Measurements from ENCODE around the gene CEP112. TPM values are rescaled to one million over a fixed set of nuclear protein-coding genes. Genes with fewer than 3 reads are reported as not detected.

Gene CEP112
- total RNA-seq, 1 donor from 2014 or later: 3.8 TPM

DNA sequence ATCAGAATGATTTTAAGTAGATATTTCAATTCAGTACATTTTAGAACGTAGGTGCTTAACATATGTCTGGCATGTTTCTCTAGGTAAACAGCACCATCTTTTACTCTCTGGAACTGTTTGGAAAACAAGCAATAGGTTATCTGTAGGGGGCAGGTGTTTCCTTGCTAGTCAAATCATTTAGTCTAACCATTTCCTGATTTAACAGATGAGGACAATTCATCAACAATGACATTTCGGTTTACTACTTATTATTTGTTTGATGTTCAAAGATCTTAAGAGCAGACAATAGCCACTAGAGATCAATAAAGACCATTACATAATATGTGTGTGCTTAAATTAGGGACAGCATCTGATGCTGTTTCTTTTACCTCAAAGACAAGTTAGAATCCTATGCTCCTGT is 173.1 kb downstream of the CEP112 start:
- Mint-ChIP-seq H3K9me3 (peaks cover 7% of the 10 kb centered on the region), H3K4me3 (no peak overlapping the region), H3K36me3 (ENCODE audit: low read depth) (peaks cover 4% of the 10 kb centered on the region), H3K27me3 (peaks cover 5% of the 10 kb centered on the region), H3K27ac (no peak overlapping the region), H3K4me1 (no peaks in the 10 kb centered on the region)
- ChIA-PET POLR2A (no interaction called here), CTCF (no interaction called here)
- DNase-seq (no peak), ATAC-seq (ENCODE audit: low read depth) (no peak)
- intact Hi-C loops (cut with micrococcal nuclease): no loop called here
- TF ChIP-seq, protein P1, sequence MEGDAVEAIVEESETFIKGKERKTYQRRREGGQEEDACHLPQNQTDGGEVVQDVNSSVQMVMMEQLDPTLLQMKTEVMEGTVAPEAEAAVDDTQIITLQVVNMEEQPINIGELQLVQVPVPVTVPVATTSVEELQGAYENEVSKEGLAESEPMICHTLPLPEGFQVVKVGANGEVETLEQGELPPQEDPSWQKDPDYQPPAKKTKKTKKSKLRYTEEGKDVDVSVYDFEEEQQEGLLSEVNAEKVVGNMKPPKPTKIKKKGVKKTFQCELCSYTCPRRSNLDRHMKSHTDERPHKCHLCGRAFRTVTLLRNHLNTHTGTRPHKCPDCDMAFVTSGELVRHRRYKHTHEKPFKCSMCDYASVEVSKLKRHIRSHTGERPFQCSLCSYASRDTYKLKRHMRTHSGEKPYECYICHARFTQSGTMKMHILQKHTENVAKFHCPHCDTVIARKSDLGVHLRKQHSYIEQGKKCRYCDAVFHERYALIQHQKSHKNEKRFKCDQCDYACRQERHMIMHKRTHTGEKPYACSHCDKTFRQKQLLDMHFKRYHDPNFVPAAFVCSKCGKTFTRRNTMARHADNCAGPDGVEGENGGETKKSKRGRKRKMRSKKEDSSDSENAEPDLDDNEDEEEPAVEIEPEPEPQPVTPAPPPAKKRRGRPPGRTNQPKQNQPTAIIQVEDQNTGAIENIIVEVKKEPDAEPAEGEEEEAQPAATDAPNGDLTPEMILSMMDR (IDR thresholded peaks at IDR 0.05): no peak

DNA sequence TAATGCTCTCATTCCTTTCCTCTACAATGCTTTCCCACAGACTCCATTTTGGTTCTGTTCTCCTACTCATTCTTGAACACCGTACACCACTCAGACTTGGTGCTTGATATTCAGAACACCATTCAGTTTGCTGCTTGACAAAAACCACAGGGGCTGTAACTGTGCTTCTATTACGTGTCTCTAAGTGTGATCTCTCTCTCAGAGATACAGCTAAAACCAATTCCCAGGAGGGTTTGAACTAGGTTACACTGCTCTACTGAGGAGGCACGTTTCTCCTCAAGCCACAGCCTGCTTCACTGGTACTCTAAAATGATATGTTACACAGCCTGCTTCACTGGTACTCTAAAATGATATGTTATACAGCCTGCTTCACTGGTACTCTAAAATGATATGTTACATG is 175.7 kb downstream of the CEP112 start:
- intact Hi-C loops (cut with micrococcal nuclease): no loop called here
- DNase-seq (no peak), ATAC-seq (ENCODE audit: low read depth) (no peak)
- Mint-ChIP-seq H3K4me3 (no peak overlapping the region), H3K9me3 (no peaks in the 10 kb centered on the region), H3K4me1 (no peaks in the 10 kb centered on the region), H3K36me3 (ENCODE audit: low read depth) (no peaks in the 10 kb centered on the region), H3K27ac (no peak overlapping the region), H3K27me3 (peaks cover 5% of the 10 kb centered on the region)
- TF ChIP-seq, protein P1 (IDR thresholded peaks at IDR 0.05): no peak
- ChIA-PET CTCF (no interaction called here), POLR2A (no interaction called here)

- CTCF ChIA-PET: no interaction called here
- POLR2A ChIA-PET: no interaction called here
- Mint-ChIP-seq H3K27ac (no peak overlapping the region), H3K9me3 (peaks cover 9% of the 10 kb centered on the region), H3K36me3 (ENCODE audit: low read depth) (no peaks in the 10 kb centered on the region), H3K4me3 (no peak overlapping the region), H3K27me3 (no peaks in the 10 kb centered on the region), H3K4me1 (no peaks in the 10 kb centered on the region)
- TF ChIP-seq, protein P1 (IDR thresholded peaks at IDR 0.05): no peak
- intact Hi-C loops (cut with micrococcal nuclease): no loop called here
- no peak for ATAC-seq (ENCODE audit: low read depth)
- DNase-seq: no peak
These were observed 183.3 kb downstream of the CEP112 start for GRCh38 chr17:66008680-66009079.

- ChIA-PET POLR2A (no interaction called here), CTCF (no interaction called here)
- Mint-ChIP-seq H3K27ac (no peak overlapping the region), H3K9me3 (peaks cover 9% of the 10 kb centered on the region), H3K4me3 (no peak overlapping the region), H3K4me1 (no peaks in the 10 kb centered on the region), H3K36me3 (ENCODE audit: low read depth) (no peaks in the 10 kb centered on the region), H3K27me3 (no peaks in the 10 kb centered on the region)
- DNase-seq (no peak), ATAC-seq (ENCODE audit: low read depth) (no peak)
- TF ChIP-seq, protein P1 (IDR thresholded peaks at IDR 0.05): no peak
- intact Hi-C loops (cut with micrococcal nuclease): no loop called here
These were observed 185.3 kb downstream of the CEP112 start for GRCh38 chr17:66006654-66007053.

GRCh38 chr17:66002812-66003211 is 189.1 kb downstream of the CEP112 start:
- DNase-seq (no peak), ATAC-seq (ENCODE audit: low read depth) (no peak)

More at GRCh38 chr17:66002812-66003211, 189.1 kb downstream of the CEP112 start:
- ChIA-PET POLR2A (no interaction called here), CTCF (no interaction called here)
- Mint-ChIP-seq H3K9me3 (no peaks in the 10 kb centered on the region), H3K27ac (no peak overlapping the region), H3K27me3 (no peaks in the 10 kb centered on the region), H3K4me3 (no peak overlapping the region), H3K4me1 (no peaks in the 10 kb centered on the region), H3K36me3 (ENCODE audit: low read depth) (no peaks in the 10 kb centered on the region)
- TF ChIP-seq, protein P1 (IDR thresholded peaks at IDR 0.05): no peak
- intact Hi-C loops (cut with micrococcal nuclease): no loop called here

Data from activated B cell treated with CpG ODN at 0.5 μM for 24 hours (primary cell).